OCI-LY7 (cell line): ENCODE data around the gene HIVEP3. TPM values are rescaled to one million over a fixed set of nuclear protein-coding genes. Genes with fewer than 3 reads are reported as not detected.

Experiments used
- BruUV-seq: library from RNA; stranded (reverse); fragments of 400-500 nt; replicated peaks from 2 replicates; lab custom pipeline; 2021; lab: Mats Ljungman, UMichigan
- CTCF ChIA-PET: fragments of 300-600 bp; sonication (Branson Sonifier 250); formaldehyde crosslinking; loops from one replicate; lab custom pipeline; 2022; ENCODE audit warnings: antibody characterized with exemption; ENCODE audit not compliant: unreplicated experiment; lab: Charles Lee
- POLR2A ChIA-PET: fragments of 300-600 bp; sonication (Branson Sonifier 250); formaldehyde crosslinking; loops from one replicate; lab custom pipeline; 2022; ENCODE audit warnings: antibody characterized with exemption; lab: Charles Lee
- DNase-seq: peaks from one replicate; pipeline ENCODE4 v3.0.0-alpha.2; 2015; ENCODE audit warnings: low spot score
- H2AFZ ChIP-seq: fragments of 200-600 bp; sonication (generic), shearing (Covaris generic); 2 replicates; pipeline ENCODE4 v1.6.1; 2014; ENCODE audit warnings: mild to moderate bottlenecking, antibody characterized with exemption, low read length, moderate library complexity
- H3K27ac ChIP-seq: fragments of 200-600 bp; sonication (generic); 2 replicates; pipeline ENCODE4 v1.5.1; 2014; ENCODE audit warnings: mixed run types, low read depth, mild to moderate bottlenecking, moderate library complexity, low read length, inconsistent platforms; ENCODE audit not compliant: poor library complexity, severe bottlenecking
- H3K36me3 ChIP-seq: fragments of 200-600 bp; sonication (generic); 2 replicates; pipeline ENCODE4 v1.6.1; 2014; ENCODE audit warnings: mild to moderate bottlenecking, antibody characterized with exemption, low read length, moderate library complexity, mixed read lengths; ENCODE audit not compliant: insufficient read depth
- H3K4me1 ChIP-seq: fragments of 200-600 bp; sonication (generic); 2 replicates; pipeline ENCODE4 v1.5.1; 2014; ENCODE audit warnings: mild to moderate bottlenecking, low read length; ENCODE audit not compliant: insufficient read depth, poor library complexity, severe bottlenecking
- H3K4me2 ChIP-seq: fragments of 200-600 bp; sonication (generic); 2 replicates; pipeline ENCODE4 v1.6.1; 2014; ENCODE audit warnings: mild to moderate bottlenecking, low read length
- H3K4me3 ChIP-seq: fragments of 200-600 bp; sonication (generic); 2 replicates; pipeline ENCODE4 v1.5.1; 2014; ENCODE audit warnings: mild to moderate bottlenecking, low read depth, low read length; ENCODE audit not compliant: poor library complexity, severe bottlenecking
- H3K79me2 ChIP-seq: fragments of 200-600 bp; sonication (generic); 2 replicates; pipeline ENCODE4 v1.6.1; 2016; ENCODE audit warnings: low read depth, mild to moderate bottlenecking, low read length, moderate library complexity, mixed read lengths; ENCODE audit not compliant: insufficient read depth
- H3K9me2 ChIP-seq: fragments of 200-600 bp; sonication (generic); 2 replicates; pipeline ENCODE4 v1.6.1; 2016; ENCODE audit warnings: mild to moderate bottlenecking, low read length, mixed read lengths; ENCODE audit not compliant: insufficient read depth
- H3K9me3 ChIP-seq: fragments of 200-600 bp; sonication (generic); 2 replicates; pipeline ENCODE4 v1.6.1; 2014; ENCODE audit warnings: mild to moderate bottlenecking, mixed run types, low read length, mixed read lengths
- H4K20me1 ChIP-seq: fragments of 200-600 bp; sonication (generic); 2 replicates; pipeline ENCODE4 v1.6.1; 2014; ENCODE audit warnings: mild to moderate bottlenecking, antibody characterized with exemption, low read length, moderate library complexity, mixed read lengths; ENCODE audit not compliant: insufficient read depth
- CTCF ChIP-seq: fragments of 200-600 bp; sonication (generic); conservative IDR thresholded peaks from 2 replicates; pipeline ENCODE4 v1.5.1; 2014; ENCODE audit warnings: mild to moderate bottlenecking, antibody characterized with exemption, low read length, moderate library complexity, mixed read lengths
- EZH2phosphoT487 ChIP-seq: fragments of 200-600 bp; sonication (generic); IDR thresholded peaks from 2 replicates; pipeline ENCODE4 v1.6.1; 2018; ENCODE audit warnings: low read depth, borderline replicate concordance, mild to moderate bottlenecking, mixed run types, antibody characterized with exemption, low read length, moderate library complexity, mixed read lengths
- intact Hi-C: fragments of 100-400 bp; cut with micrococcal nuclease; formaldehyde crosslinking; loops from one replicate; pipeline ENCODE4 v1.10.0; 2022; ENCODE audit not compliant: unreplicated experiment
- total RNA-seq, 2 experiments: library from RNA; depleted of rRNA in 1 of 2; stranded (reverse); fragments of >200 nt in 1 of 2; shearing (Covaris generic) in 1 of 2; gene quantifications; 2 replicates each; pipeline ENCODE4 v1.2.3, GENCODE V29; 2014 to 2022

Gene HIVEP3
- total RNA-seq, 2 experiments from 2014 or later, result 0.53 to 0.60 TPM

DNA sequence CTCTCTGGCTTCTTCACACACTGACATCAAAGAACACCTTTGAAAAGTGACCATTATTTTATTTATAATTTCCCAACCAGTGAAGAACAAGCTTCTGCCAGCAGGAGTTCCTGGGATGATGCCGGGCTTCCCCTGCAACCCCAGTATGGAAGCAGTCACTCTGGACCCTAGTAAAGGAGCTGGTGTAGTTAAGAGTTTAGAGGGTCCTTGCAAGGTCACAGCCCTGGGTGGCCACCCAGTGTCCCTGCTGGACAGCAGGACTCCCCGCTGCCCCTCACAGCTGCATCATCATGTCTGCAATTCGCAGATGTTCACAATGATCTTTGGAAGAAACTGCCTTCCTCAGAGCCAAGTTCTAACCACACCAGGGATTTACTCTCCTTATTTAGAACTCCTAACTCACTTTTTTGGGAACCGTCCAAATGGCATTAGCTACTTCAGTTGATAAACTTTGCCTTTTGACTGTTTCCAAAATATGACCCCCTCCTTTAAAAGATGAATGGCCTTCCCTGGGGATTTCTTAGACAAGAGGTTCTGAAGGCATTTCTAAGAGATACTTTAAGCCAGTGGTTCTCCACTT is 90.6 kb downstream of the HIVEP3 start:
- Histone ChIP-seq H3K9me3 (no peaks in the 10 kb centered on the region), H4K20me1 (no peaks in the 10 kb centered on the region), H3K36me3 (no peaks in the 10 kb centered on the region), H2AFZ (no peak overlapping the region), H3K4me1 (no peaks in the 10 kb centered on the region), H3K4me3 (no peak overlapping the region), H3K79me2 (no peaks in the 10 kb centered on the region), H3K9me2 (no peaks in the 10 kb centered on the region), H3K27ac (no peak overlapping the region), H3K4me2 (no peak overlapping the region)
- DNase-seq, result no peak
- ChIA-PET POLR2A (interaction anchor here (0.5 kb wide), 1 partner anchor 170 kb away, joined by 4 read pairs; no protein-coding TSS in a partner anchor), CTCF (no interaction called here)
- TF ChIP-seq CTCF (no peak), EZH2phosphoT487 (no peak)
- no TSS peak for BruUV-seq
- intact Hi-C loops, result no loop called here

DNA sequence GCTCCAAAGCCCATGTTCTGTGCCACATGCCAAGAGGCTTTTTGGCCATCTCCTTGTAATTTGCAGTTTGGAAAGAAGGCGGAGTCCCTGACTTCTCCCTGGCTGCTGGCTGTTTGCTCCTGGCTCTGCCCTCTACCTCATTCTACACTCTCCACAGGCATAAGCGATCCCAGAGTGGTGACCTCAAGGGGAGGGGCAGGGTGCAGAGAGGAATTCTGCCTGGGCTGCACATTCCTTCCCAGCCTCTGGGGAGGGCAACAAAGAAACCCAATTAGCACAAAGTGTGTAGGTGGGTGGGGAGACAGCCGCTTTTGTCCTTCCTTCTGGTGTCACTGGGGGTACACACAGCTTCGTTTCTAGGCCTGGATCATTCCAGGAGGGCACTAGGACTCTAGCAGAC is 95.3 kb downstream of the HIVEP3 start:
- no peak overlapping the region for H3K27ac ChIP-seq
- BruUV-seq, result no TSS peak
- intact Hi-C loops, result no loop called here
- H2AFZ ChIP-seq, result no peak overlapping the region
- no peaks in the 10 kb centered on the region for H3K36me3 ChIP-seq
- H3K4me2 ChIP-seq, result no peak overlapping the region
- H3K4me3 ChIP-seq, result no peak overlapping the region
- H3K4me1 ChIP-seq, result no peaks in the 10 kb centered on the region
- TF ChIP-seq EZH2phosphoT487, result no peak
- TF ChIP-seq CTCF, result no peak
- H3K9me3 ChIP-seq, result no peaks in the 10 kb centered on the region
- no peaks in the 10 kb centered on the region for H4K20me1 ChIP-seq
- POLR2A ChIA-PET, result interaction anchor here (0.7 kb wide), 1 partner anchor 343 kb away, joined by 3 read pairs; no protein-coding TSS in a partner anchor
- CTCF ChIA-PET, result no interaction called here
- H3K79me2 ChIP-seq, result no peaks in the 10 kb centered on the region
- no peaks in the 10 kb centered on the region for H3K9me2 ChIP-seq
- DNase-seq, result no peak

DNA sequence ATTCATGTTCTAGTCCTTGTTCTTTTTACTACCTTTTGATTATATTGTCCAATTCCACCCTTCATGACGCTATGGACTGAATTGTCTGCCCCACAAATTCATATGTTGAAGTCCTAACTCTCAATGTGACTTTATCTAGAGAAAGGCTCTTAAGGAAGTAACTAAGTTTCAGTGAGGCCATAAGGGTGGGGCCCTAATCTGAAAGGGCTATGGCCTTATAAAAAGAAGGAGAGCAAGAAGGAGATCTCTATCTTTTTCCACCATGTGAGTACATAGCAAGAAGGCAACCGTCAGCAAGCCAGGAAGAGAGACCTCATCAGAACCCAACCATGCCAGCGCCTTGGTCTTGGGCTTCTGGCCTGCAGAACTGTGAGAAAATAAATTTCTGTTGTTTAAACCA is 95.9 kb downstream of the HIVEP3 start:
- H3K9me3 ChIP-seq, result no peaks in the 10 kb centered on the region
- no peak for TF ChIP-seq EZH2phosphoT487
- TF ChIP-seq CTCF, result no peak
- no peak overlapping the region for H3K4me3 ChIP-seq
- no peak overlapping the region for H2AFZ ChIP-seq
- no peaks in the 10 kb centered on the region for H4K20me1 ChIP-seq
- no peak for DNase-seq
- intact Hi-C loops, result no loop called here
- no peak overlapping the region for H3K4me2 ChIP-seq
- H3K36me3 ChIP-seq, result no peaks in the 10 kb centered on the region
- no TSS peak for BruUV-seq
- no peak overlapping the region for H3K27ac ChIP-seq
- POLR2A ChIA-PET, result no interaction called here
- H3K4me1 ChIP-seq, result no peaks in the 10 kb centered on the region
- H3K9me2 ChIP-seq, result no peaks in the 10 kb centered on the region
- no peaks in the 10 kb centered on the region for H3K79me2 ChIP-seq
- CTCF ChIA-PET, result no interaction called here
